C1 segment of cervical spinal cord (tissue), 14 donors: Measurements from ENCODE around the gene RGS9BP.
"Not testable (repeated sequence)": the region's sequence is repeated elsewhere in the genome, so short reads cannot be mapped to it uniquely, and the experiment has no call there.

Experiments
- DNase-seq, 14 donors: peaks; one replicate each; lab custom pipeline; 2025; lab: John Stamatoyannopoulos, UW

The RGS9BP gene

DNA sequence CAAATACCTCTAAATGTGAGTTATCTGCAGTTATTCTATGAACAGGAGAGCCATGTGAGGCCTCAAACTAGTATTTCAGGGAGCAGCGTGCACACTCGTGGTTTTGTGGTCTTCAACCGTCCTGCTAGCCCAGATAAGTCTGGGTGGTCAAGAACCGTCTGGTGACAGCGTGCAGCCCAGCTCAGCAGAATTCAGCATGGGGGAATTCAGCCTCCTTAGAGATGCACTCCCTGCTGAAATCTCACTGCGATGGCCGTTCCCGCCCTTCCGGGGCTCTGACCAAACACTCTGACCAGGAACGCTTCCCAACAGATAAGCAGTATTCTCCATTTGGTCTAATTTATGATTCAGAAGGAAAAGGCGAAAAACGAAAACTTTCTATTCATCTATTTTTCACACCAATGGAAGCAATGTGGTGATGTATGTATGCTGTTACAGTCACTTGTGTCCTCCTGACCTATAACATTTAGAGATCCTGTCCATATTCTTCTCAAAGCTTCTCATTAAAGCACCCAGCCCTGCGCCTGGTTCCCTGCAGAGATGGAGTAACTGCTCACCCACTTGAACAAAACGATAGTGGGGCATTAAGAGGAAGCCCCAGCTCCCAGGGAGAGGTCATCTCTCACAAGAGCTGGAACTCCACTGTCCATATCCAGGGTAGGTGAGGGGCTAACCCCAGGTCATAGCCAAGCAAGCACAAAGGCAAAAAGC, 3.6 kb upstream of the RGS9BP start:
- DNase-seq: no peak

DNA sequence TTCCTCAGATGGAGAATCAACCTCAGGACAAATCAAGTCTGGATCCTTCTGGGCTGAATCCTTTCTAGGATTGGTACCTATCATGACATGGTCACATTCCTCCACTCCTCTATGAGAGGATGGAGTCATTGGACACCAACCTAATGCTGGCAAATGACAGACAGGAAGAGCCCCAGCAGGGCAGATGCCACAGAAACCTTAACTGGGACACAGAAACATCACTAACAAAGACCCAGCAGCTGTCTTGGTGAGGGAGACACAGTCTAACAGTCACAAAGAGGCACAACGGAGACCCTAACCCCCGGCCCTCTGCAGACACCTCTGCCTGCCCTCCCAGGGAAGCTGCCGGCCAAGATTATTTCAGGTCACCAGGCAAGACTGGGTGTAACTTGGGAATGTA, 2.8 kb upstream of the RGS9BP start:
- no peak for DNase-seq

GRCh38 chr19:32673573-32673972, 2.1 kb upstream of the RGS9BP start:
- DNase-seq: no peak

DNA sequence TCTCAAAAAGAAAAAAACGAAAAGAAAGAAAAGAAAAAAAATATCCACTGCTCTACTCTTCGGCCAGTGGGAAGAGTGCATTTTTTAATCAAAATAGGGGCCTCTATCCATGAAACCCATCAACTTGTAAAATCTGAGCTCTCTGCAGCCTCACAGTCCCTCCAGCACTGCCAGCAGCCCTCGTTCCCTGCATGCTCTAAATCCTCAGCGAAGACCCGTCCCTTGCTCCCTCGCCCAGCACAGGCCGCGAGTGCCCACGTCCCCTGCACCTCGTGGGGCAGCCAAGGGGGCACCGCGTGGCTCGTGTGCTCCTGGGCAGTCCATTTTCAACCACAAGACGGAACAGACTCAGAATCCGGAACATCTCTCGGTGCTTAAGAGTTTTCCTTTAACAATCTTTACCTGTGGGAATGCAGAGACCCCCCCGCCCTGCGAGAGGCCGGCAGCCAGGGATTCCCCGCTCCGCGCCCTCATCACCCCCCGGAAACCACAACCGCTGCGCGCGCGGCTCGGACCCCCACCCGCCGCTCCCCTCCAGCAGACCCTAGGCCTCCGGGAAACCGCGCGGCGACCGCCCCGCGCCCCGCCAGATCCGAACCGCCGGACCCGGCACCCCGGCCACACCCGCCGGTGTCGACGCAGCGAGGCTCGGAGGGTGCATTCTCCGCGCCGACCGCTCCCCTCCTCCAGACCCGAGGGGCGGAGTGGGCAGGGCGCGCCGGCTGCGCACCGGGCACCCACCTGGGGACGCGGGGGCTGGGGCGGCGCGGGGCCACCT, 1.3 kb upstream of the RGS9BP start:
- peak in 1 of 14 donors; percentile 39 for DNase-seq

- peak; percentile 25 to 98 (median 95) for DNase-seq
Observed at GRCh38 chr19:32674931-32675719, 523 bp upstream of the RGS9BP start, which contains the start of gene ANKRD27. TSS of gene ANKRD27 (minus strand) at chr19:32675180. CDS start at chr19:32659015, 16,165 bp downstream.

GRCh38 chr19:32676186-32676894, 692 bp downstream of the RGS9BP start:
- no peak for DNase-seq

DNA sequence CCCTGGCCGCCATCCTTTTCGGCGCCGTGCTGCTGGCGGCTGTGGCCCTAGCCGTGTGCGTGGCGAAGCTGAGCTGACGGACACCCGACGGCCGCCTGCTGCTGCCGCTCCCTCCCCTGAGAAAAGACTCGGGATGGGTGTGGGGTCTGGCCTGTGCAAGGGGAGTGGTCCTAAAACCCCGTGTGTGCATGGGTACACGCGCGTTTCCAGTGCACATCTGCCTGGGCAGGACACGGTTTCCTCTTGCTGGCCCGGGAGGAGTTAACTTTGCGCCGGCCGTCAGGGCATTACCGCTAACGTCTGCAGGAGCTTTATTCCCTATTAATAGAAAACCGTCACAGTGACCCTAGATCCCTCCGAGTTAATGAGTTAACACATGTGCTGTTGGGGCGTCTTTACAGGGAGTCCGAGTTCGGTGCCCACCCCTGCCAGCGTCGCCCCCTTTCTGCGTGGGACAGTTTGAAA, 1.3 kb downstream of the RGS9BP start:
- no peak for DNase-seq

DNA sequence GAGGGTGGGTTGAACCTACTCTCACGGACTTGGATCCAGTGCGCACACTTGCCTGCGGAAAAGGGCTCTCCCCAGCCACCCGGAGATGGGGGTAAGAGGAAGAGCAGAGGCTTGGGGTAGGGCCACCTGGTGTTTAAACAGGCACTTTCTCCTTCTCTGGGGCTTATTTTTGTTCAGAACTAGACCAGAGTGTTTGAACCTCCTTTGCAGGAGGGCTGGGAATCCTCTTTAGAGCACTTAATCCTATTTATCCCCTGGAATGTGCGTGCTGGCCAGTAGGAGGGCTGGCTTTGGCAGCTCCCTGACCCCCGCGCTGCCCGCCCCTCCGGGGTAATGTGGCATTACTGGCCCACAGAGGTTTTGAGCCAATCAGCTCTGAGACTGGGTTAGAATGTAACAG, 2.0 kb downstream of the RGS9BP start:
- DNase-seq: no peak

- DNase-seq: no peak
Observed at GRCh38 chr19:32680986-32681385, 5.3 kb downstream of the RGS9BP start.

DNA sequence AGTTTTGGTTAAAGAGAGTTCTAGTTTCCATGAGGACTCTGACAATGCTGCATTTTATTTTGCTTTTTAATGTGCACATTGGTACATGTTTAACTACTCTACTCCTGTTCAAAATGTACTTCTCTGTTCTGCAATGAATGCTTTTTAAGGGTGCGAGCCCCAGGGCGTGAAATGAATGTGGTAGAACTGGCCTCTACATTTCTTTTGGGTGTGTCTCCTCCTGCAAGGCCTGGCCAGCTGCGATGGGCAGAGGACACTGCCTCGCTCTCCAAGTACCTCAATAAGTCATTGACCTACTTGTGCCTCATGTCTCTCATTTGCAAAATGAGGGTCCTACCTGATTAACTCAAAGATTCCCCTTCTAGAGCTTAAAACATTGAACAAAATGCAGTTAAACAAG, 6.7 kb downstream of the RGS9BP start:
- DNase-seq: no peak

GRCh38 chr19:32686847-32687475, 11.3 kb downstream of the RGS9BP start:
- DNase-seq: no peak

GRCh38 chr19:32687681-32688080, 12.0 kb downstream of the RGS9BP start:
- no peak for DNase-seq

- no peak for DNase-seq
Observed at GRCh38 chr19:32688311-32688710, 12.7 kb downstream of the RGS9BP start.

GRCh38 chr19:32691291-32691951, 15.8 kb downstream of the RGS9BP start, which contains the start of gene NUDT19:
TSS of gene NUDT19 (plus strand) at chr19:32691821. CDS start at chr19:32691961, 140 bp downstream.
- DNase-seq: peak; percentile 8 to 85 (median 72)

GRCh38 chr19:32691952-32692726, 16.5 kb downstream of the RGS9BP start:
- DNase-seq: peak in 11 of 14 donors; percentile 29 to 78 (median 43)

- DNase-seq: no peak
Observed at GRCh38 chr19:32692727-32693061, 17.0 kb downstream of the RGS9BP start.

DNA sequence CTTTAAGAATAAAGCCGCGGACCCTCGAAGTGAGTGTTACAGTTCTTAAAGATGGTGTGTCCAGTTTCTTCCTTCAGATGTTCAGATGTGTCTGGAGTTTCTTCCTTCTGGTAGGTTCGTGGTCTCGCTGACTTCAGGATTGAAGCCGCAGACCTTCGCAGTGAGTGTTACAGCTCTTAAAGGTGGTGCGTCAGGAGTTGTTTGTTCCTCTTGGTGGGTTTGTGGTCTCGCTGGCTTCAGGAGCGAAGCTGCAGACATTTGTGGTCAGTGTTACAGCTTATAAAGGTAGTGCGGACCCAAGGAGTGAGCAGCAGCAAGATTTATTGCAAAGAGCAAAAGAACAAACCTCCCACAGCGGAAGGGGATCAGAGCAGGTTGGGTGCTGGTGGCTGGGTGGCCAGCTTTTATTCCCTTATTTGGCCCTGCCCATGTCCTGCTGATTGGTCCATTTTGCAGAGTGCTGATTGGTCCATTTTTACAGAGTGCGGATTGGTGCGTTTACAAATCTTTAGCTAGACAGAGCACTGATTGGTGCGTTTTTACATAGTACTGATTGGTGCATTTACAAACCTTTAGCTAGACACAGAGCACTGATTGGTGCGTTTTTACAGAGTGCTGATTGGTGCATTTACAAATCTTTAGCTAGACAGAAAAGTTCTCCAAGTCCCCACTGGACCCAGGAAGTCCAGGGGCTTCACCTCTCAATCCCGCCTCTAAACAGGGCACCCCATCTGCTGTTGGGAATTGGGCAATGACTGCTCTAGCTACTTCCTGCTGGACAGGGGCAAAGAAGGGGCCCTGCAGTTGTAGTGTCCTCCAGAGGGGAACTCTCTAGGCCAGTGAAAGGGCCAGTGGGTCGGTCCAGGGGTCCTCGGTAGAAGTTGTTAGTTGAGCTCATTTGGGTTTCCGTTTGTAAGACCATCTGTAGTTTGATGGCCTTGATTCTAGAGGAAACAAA, 17.8 kb downstream of the RGS9BP start:
- not testable (repeated sequence) for DNase-seq

GRCh38 chr19:32694316-32694715, 18.7 kb downstream of the RGS9BP start:
- DNase-seq: not testable (repeated sequence)
